NCI-H128 (cell line): ENCODE results near the gene FMR1.

Experiments
- DNase-seq: peaks from one replicate; lab custom pipeline; 2025; ENCODE audit not compliant: unreplicated experiment; lab: John Stamatoyannopoulos, UW

The FMR1 gene

DNA sequence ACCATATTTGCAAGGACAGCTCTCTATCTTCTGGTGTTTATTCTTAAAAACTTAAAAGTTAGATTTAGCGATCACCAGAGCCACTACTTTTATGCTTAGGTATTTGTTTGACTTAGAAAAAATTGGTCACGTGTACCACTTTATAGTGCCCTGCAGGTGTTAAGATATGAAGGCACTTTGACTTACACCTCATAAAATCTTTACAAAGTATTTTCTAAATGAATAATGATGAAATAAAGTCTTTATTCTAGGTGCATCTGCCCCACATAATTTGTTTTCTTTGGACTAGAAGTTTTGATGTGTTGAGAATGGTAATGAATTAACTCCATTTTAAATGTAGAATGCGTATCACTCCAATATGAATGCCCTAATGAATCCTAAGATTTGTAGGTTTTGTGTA is 2.9 kb downstream of the FMR1 start:
- DNase-seq, result no peak

DNA sequence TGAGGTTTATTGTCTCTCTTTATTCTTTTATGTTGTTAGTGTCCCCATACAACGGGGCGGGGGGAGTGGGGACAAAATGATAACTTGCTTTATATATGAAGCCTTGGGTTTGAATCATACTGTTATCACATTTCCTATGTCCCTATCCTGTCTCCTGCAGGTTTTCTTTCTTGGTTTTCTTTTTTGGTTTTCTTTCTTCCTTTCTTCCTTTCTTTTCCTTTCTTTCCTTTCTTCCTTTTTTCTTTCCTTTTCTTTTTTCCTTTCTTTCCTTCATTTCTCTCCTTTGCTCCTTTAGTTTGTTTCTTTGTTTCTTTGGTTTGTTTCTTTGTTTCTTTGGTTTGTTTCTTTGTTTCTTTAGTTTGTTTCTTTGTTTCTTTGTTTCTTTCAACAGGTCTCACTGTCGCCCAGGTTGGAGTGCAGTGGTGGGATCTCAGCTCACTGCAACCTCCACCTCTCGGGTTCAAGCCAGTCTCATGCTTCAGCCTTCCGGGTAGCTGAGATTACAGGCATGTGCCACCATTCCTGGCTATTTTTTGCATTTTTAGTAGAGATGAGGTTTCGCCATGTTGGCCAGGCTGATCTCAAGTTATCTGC is 4.8 kb downstream of the FMR1 start:
- DNase-seq, result no peak

DNA sequence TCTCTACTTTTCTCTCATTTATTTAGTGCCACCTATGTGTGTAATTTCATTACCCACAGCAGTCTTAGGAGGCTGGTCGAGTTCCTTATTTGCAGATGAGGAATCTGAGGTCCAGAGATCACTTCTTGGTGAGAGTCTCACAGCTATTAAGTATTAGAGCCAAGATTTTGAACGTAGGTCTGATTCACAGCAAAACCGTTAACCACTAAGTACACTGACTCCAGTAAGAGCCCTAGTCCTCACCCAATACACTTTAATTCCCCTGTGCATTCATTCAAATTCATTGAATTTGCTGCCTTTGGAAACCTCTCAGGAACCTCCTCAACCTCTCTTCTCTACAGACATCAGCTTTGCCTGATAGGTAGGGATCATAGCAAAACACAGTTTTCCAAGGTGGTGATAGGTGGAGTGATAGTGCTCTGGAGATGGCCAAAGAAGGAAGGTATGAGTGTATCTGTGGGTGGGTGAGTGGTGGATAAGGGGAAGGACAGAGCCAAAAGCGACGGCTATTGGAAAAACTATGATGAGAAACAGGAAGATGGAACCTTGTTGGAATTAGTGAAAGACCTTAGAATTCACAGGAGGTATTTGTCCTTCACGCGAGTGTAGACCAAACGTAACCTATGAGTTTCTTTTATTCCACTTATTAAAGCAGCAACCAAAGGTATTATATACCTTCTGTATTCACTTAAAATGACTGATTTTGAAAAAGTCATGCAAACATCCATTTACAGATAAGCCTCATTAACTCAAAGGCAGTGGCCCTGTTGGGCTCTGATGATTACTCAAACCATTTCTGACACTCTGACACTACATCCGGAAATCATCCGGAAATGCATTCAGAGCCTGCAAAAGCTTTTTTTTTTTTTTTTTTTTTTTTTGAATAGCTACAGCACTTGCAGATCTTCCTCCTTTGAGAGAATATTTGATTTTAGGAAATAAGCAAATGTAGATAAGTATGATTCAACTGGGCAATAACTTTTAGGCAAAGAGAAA is 6.3 kb downstream of the FMR1 start:
- DNase-seq, result no peak

DNA sequence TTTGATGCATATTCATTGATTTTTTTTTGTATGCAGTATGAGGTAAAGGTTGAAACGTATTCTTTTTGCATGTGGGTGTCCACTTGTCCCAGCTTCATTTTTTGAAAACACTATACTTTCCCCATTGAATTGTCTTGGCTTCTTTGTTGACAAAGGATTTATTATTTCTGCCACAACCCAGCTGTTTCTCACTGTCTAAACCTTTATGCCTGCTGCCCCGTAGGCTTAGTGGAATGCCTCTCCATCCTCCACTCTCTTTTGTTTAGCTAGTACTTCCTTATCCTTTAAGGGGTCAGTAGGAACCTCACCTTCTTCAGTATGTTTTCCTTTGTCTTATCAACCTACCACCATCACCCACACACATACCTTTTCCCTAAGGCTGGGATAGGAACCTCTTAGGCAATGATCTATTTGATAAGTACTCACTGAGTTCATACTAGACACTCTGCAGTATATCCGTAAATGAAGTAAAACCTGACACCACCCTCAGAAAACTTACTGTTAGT is 8.5 kb downstream of the FMR1 start:
- no peak for DNase-seq

DNA sequence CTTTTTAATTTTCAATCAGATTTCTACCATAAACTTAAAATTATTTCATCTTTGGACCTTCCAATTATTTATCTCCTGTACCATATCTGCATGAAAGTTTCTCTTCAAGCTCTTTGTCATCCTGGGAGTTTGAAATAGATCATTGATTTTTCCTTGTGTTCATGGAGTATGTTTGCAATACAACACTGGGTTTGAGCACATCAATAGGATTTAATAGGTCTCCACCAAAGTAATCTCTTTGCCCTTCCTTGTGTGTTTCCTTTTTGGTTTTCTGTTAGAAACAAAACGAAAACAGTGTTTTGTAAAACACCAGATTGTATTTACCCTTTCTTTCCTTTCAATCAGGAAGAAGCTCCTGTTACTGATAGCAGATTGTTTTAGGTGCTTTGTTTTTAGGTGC is 11.9 kb downstream of the FMR1 start:
- no peak for DNase-seq

DNA sequence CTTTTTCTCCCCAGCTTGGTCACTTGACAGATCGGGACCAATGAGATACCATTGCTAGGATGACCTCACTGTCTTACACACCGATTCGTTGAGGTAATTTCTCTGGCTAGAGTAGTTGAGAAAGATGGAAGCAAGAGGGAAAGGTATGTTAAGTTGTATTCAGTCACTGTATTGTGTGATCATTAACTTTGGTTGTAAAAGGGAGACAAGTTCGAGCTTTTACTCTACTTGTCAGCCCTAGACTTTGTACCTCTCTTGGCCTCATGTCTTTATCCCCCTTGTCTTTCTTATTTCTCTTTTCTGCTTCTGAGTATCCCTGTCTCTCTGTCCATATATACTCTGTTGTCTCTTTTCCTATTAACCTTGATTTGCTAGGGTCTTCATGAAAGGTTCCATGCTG is 15.5 kb downstream of the FMR1 start:
- DNase-seq, result no peak

DNA sequence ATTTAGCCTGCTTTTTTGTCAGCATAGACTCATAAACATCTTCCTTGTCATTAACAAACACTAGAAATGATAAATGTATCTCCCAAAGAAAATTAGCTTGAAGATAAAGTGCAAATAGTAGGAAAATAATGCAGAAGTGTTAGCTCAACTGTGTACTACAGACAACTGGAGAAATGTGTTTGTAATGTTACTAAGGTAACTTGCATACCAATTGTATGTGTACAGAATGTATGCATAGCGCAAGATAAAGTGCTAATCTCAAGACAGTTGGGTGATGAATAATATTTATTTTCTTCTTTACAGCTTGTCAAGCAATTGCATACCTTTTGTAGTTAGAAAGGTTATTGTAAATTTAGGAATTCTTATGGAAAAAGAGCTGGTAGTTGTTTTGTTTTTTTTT is 22.1 kb downstream of the FMR1 start:
- no peak for DNase-seq

DNA sequence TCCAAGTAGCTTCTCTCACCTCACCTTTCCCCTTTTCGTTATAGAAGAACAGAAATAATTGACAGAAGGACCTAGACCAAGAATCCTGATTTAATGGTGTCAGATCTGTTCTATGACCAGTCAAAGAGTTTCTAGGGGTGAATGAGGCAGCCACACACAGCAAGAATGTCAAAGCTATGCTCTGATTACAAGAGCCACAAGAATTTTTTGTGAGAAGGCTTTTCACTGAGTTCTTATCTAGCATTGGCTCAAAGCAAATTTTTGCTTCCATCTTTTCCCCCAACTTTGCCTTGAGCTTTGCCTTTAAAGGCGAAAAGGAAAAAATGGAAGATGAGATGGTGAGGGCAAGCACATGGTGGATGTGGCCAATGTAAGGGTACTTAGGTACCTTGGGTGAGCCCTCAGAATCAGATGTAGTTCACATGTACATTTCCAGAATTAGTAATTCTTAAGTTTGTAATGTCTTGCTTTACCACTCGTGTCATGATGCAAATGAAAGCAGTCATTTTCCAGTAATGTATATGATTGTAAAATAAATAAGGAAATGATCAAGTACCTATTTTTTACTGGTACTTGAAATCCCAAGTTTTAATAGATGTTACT is 23.5 kb downstream of the FMR1 start:
- no peak for DNase-seq

DNA sequence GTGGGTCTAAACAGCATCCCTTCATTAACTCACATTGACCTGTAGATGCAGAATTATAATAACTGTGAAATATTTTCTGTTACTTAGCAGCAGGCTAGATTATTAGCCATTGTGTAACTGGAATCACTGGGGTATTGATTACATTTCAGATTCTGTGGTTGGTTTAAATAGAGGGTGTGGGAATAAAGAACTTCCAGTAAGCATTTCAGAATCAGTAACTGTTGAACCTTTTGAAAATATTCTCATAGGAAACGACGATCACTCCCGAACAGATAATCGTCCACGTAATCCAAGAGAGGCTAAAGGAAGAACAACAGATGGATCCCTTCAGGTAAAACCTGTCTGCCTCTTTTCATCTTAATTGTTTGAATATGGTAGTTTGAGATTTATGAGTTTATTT is 33.6 kb downstream of the FMR1 start:
- DNase-seq, result no peak

DNA sequence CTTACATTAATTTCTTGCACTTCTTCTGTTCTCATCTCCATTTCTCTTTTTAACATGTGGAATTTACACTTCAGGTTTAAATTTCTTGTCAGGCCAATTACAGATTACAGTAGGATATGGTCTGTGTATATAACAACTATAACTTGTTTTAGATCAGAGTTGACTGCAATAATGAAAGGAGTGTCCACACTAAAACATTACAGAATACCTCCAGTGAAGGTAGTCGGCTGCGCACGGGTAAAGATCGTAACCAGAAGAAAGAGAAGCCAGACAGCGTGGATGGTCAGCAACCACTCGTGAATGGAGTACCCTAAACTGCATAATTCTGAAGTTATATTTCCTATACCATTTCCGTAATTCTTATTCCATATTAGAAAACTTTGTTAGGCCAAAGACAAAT is 36.8 kb downstream of the FMR1 start:
- no peak for DNase-seq

DNA sequence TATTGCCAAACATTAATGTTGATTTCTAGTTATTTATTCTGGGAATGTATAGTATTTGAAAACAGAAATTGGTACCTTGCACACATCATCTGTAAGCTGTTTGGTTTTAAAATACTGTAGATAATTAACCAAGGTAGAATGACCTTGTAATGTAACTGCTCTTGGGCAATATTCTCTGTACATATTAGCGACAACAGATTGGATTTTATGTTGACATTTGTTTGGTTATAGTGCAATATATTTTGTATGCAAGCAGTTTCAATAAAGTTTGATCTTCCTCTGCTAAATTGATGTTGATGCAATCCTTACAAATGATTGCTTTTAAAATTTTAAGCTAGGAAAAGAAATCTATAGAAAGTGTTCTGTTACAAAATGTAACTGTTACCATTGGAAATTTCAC is 38.6 kb downstream of the FMR1 start:
- DNase-seq, result no peak

DNA sequence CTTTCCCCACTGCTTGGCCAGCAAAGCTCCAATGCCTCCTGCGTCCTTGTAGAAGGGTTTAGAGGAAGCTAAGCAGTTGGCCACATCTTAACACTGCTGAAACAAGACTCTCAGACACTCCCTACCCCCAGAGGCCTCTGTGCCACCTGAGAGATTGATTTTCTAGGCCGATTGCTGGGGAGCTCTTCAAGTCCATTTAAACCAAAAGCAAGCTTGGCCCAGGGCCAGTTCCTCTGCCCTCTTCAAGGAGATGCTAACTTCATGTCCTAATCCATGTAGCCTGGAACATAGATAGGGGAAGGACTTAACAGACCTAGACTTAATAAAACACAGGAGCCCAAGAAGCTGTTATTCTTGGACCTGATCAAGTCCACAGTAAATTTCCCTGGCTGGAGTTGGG is 42.3 kb downstream of the FMR1 start:
- DNase-seq, result no peak

DNA sequence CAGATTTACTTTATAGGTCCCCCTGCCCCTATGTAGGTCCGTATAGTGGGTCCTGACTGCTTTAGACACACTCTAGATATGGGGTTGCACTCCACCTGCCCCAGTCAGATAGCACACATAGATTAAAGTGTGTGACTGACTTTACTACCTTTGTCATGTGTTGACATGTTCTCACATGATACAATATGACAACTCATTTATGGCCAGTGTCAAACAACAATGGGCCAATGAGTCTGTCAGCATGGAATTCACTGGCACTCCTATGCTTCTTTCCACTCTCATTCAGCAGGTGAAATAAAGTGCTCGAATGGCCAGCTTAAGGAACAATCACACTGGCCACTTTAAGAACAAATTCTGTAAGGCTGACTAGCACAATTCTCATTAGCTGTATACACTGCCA is 45.6 kb downstream of the FMR1 start:
- no peak for DNase-seq

DNA sequence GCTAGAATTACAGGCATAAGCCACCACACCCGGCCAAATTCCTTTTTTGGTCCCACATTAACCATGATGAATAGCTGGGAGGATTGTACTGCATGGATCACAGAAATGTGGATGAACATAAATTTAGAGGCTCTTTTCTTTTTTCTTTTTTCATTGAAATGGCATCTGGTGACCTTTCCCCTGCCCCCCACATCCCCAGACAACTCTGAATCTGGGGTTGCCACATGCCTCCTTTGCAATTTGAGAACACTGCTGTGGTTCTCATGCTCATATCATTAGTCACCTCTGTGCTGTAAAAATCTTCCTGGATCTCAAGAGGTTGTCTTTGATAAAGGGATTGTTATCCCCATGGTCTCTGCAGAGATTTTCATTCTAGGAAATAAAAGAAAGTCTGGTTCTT is 46.6 kb downstream of the FMR1 start:
- DNase-seq, result no peak

DNA sequence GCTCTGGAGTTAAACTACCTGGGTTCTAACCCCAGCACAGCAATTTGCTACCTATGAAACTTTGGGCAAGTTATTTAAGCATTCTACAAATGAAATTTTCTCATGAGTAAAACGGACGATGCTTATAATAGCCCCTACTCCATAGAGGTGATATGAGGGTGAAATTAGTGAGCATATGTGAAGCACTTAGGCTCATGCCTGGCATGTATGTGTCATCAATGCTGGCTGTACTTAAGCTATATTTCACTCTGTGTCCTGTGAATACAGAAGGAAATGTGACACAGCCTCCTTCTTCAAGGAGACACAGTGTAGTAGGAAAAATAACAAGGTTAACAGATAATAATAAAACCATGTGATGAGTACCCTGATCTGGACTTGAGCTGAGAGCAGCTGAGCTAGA is 49.0 kb downstream of the FMR1 start:
- no peak for DNase-seq

DNA sequence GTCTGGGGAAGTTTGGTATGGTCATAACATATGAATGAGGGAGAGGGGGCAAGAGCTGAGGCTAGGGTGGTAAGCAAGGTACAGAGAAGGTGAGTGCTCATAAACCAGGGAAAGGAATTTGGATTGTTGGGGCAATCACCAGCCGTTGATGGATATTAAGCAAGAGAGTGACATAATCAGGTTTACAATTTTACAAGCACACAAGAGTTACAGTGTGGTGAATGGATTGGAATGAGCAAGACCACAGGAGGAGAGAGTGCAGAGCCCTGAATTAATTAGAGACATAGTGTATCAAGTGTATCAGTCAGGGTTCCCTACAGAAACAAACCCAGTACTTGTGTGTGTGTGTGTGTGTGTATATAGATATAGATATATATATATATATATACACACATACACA is 50.8 kb downstream of the FMR1 start:
- DNase-seq, result no peak

DNA sequence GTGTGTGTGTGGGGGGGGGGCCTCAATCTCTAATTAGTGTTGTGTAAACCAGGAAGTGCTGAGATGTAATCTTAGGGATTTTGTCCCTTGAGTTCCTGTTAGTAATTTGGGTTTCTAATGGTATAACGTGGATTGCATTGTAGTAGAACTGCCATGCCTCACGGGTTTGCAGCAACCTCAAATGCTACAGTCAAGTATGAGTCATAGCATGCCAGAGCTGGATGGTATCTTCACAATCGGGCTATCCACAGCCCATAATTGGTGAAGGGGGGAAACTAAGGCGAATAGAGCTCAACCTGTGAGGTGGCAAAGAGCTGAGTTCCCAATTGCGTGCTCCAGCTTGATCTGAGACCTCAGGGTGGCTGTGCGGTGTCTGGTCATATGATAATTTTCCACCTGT is 67.2 kb downstream of the FMR1 start:
- DNase-seq, result no peak

DNA sequence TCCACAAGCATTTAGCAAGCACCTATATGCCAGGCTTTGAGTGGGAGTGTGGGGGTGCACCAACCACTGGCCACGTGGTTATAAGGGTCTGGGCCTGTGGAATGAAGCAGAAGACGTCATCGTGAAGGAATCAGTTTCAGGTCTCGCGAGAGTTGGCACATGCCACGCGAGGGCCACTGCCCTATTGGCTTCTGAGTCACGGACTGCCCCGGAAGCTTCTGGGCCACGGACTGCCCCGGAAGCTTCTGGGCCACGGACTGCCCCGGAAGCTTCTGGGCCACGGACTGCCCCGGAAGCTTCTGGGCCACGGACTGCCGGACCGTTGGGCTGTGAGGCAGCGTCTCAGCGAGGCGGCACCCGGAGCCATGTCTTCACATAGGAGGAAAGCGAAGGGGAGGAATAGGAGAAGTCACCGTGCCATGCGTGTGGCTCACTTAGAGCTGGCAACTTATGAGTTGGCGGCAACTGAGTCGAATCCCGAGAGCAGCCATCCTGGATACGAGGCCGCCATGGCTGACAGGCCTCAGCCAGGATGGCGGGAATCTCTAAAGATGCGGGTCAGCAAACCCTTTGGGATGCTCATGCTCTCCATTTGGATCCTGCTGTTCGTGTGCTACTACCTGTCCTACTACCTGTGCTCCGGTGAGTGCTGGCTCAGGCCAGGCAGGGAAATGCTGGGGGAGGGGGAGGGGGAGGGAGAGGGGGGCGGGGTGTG is 69.5 kb downstream of the FMR1 start, which contains the start of gene FMR1NB:
FMR1NB (plus strand) TSS at position 300 of the 715 bp plus-strand sequence; CDS start at position 366, 66 bp downstream.
- no peak for DNase-seq
